PC-9 (cell line): Measurements from ENCODE around the gene MBD5.

ENCODE experiments used
- CTCF ChIP-seq: fragments of 200-600 bp; sonication (generic); conservative IDR thresholded peaks from 2 replicates; pipeline ENCODE4 v1.6.1; 2017; ENCODE audit warnings: mixed run types, antibody characterized with exemption, mild to moderate bottlenecking, moderate library complexity
- EZH2 ChIP-seq: fragments of 200-600 bp; sonication (generic); IDR thresholded peaks from 2 replicates; pipeline ENCODE4 v1.8.0; 2017; ENCODE audit warnings: antibody characterized with exemption, low read depth

GRCh38 chr2:148555622-148556294 lies 534.9 kb downstream of the MBD5 start:
- TF ChIP-seq CTCF (no peak), EZH2 (no peak)
